Measurements from ENCODE around the gene AIPL1.

DNA sequence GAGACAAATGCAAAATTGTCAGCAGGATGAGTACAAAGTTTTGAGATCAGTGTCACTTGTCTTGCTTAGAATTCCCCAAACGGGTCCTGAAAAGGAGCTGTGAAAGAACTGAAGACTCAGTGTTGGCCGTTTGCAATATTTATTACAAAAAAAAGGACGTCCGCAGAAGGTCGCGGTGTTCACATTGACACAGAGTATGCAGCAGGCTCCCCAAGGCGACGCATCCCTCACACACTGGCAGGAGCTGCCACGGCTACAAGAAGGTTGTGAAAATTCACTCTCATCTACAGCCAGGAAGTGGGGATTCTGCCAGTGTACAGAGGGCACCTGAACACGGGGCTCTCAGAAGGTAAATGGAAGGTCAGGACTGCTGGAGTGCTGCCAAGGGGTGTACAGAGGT lies 26.2 kb downstream of the AIPL1 start:
- no peak for TF ChIP-seq CTCF (IDR thresholded peaks at IDR 0.05)
- no peak for TF ChIP-seq POLR2AphosphoS5 (IDR thresholded peaks at IDR 0.05)
- no peak for TF ChIP-seq POLR2A (IDR thresholded peaks at IDR 0.05)
- no peak for TF ChIP-seq EP300 (IDR thresholded peaks at IDR 0.05)
